GF-D8 (cell line): ENCODE data around the gene CGAS.
"Not testable (repeated sequence)": the region's sequence is repeated elsewhere in the genome, so short reads cannot be mapped to it uniquely, and the experiment has no call there.

ENCODE experiments used
- DNase-seq: peaks from one replicate; lab custom pipeline; 2025; lab: John Stamatoyannopoulos, UW

CGAS gene

GRCh38 chr6:73452107-73452461 lies at the start of gene CGAS:
Gene CGAS, minus strand, starts transcription at chr6:73452297. Its CDS starts 116 bp downstream, at chr6:73452181.
- peak; percentile 83 for DNase-seq

- no peak for DNase-seq
These were observed 45.8 kb upstream of the CGAS start for GRCh38 chr6:73497915-73498314.

GRCh38 chr6:73491377-73491776 lies 39.3 kb upstream of the CGAS start:
- no peak for DNase-seq

- DNase-seq = no peak
These were observed 35.4 kb upstream of the CGAS start for GRCh38 chr6:73487473-73487872.

GRCh38 chr6:73484438-73484837 lies 32.3 kb upstream of the CGAS start:
- DNase-seq = no peak

GRCh38 chr6:73481969-73482368 lies 29.9 kb upstream of the CGAS start:
- DNase-seq = no peak

GRCh38 chr6:73477407-73477806 lies 25.3 kb upstream of the CGAS start:
- no peak for DNase-seq

GRCh38 chr6:73476723-73477122 lies 24.6 kb upstream of the CGAS start:
- no peak for DNase-seq

- no peak for DNase-seq
These were observed 19.7 kb upstream of the CGAS start for GRCh38 chr6:73471686-73472290.

GRCh38 chr6:73461537-73462350 lies 9.6 kb upstream of the CGAS start, which contains the start of gene MTO1:
Gene MTO1, plus strand, starts transcription at chr6:73461737. Its CDS starts 118 bp downstream, at chr6:73461855.
- DNase-seq = peak; percentile 94

GRCh38 chr6:73460056-73460455 lies 8.0 kb upstream of the CGAS start:
- peak; percentile 69 for DNase-seq

GRCh38 chr6:73459474-73459873 lies 7.4 kb upstream of the CGAS start:
- not testable (repeated sequence) for DNase-seq

GRCh38 chr6:73455865-73456629 lies 4.0 kb upstream of the CGAS start:
- peak; percentile 92 for DNase-seq

GRCh38 chr6:73451223-73452106 lies 632 bp downstream of the CGAS start:
- no peak for DNase-seq

GRCh38 chr6:73443555-73443954 lies 8.5 kb downstream of the CGAS start:
- no peak for DNase-seq

- DNase-seq = no peak
These were observed 16.9 kb downstream of the CGAS start for GRCh38 chr6:73435236-73435635.

GRCh38 chr6:73421534-73421933 lies 30.6 kb downstream of the CGAS start:
- no peak for DNase-seq

- DNase-seq = no peak
These were observed 33.9 kb downstream of the CGAS start for GRCh38 chr6:73418081-73418741.

- no peak for DNase-seq
These were observed 39.0 kb downstream of the CGAS start for GRCh38 chr6:73413102-73413501.

GRCh38 chr6:73409395-73409794 lies 42.7 kb downstream of the CGAS start:
- no peak for DNase-seq

- DNase-seq = no peak
These were observed 51.4 kb downstream of the CGAS start for GRCh38 chr6:73400656-73401055.
